DND-41 (cell line): ENCODE results near the gene ADPRHL1.

Experiments used
- CTCF ChIP-seq: IDR thresholded peaks from 2 replicates; pipeline ENCODE4 v1.5.1; 2012; ENCODE audit warnings: borderline replicate concordance, low read length, moderate library complexity, mild to moderate bottlenecking; ENCODE audit not compliant: poor library complexity, severe bottlenecking; ENCODE audit errors: extremely low read depth
- EZH2 ChIP-seq: IDR thresholded peaks from 3 replicates; pipeline ENCODE4 v1.6.1; 2012; ENCODE audit warnings: borderline replicate concordance, low read depth, mild to moderate bottlenecking, moderate library complexity, low read length, inconsistent platforms; ENCODE audit not compliant: severe bottlenecking

GRCh38 chr13:113464476-113464875 lies 11.2 kb upstream of the ADPRHL1 start:
- TF ChIP-seq CTCF = no peak
- TF ChIP-seq EZH2 = no peak
